WTC11 (cell line): ENCODE data around the gene PPIB.

ENCODE experiments used
- CTCF ChIP-seq: fragments of 200-600 bp; IDR thresholded peaks from 2 replicates; pipeline ENCODE4 v1.8.0; 2022; ENCODE audit warnings: antibody characterized with exemption
- FOXK1 ChIP-seq: sonication (generic); formaldehyde crosslinking; IDR thresholded peaks from 2 replicates; pipeline ENCODE4 v1.8.0; 2022; ENCODE audit warnings: mild to moderate bottlenecking, moderate library complexity, missing genetic modification reagents
- KAT7 ChIP-seq: sonication (generic); formaldehyde crosslinking; IDR thresholded peaks from 2 replicates; pipeline ENCODE4 v1.8.1; 2023; ENCODE audit warnings: missing genetic modification reagents, mild to moderate bottlenecking, borderline replicate concordance
- MAX ChIP-seq: sonication (generic); formaldehyde crosslinking; IDR thresholded peaks from 2 replicates; pipeline ENCODE4 v1.8.0; 2022; ENCODE audit warnings: mild to moderate bottlenecking, missing genetic modification reagents
- NR2C2 ChIP-seq: sonication (generic); formaldehyde crosslinking; IDR thresholded peaks from 2 replicates; pipeline ENCODE4 v1.8.0; 2022; ENCODE audit warnings: mild to moderate bottlenecking, missing genetic modification reagents
- ZNF671 ChIP-seq: fragments of 250-450 bp; sonication (Bioruptor Pico); IDR thresholded peaks from 2 replicates; pipeline ENCODE4 v1.8.0; 2021; ENCODE audit warnings: mild to moderate bottlenecking

GRCh38 chr15:64205202-64205601, 42.4 kb upstream of the PPIB start:
- TF ChIP-seq MAX (CRISPR knock-in tag): no peak
- no peak for TF ChIP-seq CTCF
- TF ChIP-seq KAT7 (CRISPR knock-in tag): no peak
- no peak for TF ChIP-seq NR2C2
- no peak for TF ChIP-seq FOXK1 (CRISPR knock-in tag)
- no peak for TF ChIP-seq ZNF671 (CRISPR knock-in tag)
